Measurements from ENCODE around the gene NANOS3. TPM values are rescaled to one million over a fixed set of nuclear protein-coding genes. Genes with fewer than 3 reads are reported as not detected.
A peak's percentile ranks its signal among the peaks of the same experiment; 100 is the strongest.

The NANOS3 gene
- total RNA-seq, 1 donor from 2014 or later = 3.5 TPM

DNA sequence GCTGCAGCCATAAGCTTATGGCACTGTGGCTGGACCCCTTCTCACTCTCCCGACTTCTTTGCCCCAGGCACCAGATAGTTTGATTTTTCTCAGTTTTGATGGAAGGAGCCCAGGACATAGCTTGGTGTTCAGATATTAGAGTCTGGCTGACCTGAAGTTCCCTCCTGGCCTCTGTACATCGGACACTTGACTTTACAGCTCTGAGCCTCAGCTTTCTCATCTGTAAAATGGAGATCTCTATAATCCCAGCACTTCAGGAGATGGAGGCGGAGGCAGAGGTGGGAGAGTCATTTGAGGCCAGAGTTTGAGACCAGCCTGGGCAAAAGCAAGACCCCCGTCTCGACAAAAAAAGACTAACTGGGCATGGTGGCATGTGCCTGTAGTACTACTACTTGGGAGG, 30.0 kb downstream of the NANOS3 start:
- TF ChIP-seq, protein P1, sequence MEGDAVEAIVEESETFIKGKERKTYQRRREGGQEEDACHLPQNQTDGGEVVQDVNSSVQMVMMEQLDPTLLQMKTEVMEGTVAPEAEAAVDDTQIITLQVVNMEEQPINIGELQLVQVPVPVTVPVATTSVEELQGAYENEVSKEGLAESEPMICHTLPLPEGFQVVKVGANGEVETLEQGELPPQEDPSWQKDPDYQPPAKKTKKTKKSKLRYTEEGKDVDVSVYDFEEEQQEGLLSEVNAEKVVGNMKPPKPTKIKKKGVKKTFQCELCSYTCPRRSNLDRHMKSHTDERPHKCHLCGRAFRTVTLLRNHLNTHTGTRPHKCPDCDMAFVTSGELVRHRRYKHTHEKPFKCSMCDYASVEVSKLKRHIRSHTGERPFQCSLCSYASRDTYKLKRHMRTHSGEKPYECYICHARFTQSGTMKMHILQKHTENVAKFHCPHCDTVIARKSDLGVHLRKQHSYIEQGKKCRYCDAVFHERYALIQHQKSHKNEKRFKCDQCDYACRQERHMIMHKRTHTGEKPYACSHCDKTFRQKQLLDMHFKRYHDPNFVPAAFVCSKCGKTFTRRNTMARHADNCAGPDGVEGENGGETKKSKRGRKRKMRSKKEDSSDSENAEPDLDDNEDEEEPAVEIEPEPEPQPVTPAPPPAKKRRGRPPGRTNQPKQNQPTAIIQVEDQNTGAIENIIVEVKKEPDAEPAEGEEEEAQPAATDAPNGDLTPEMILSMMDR (IDR thresholded peaks at IDR 0.05) = no peak
- Mint-ChIP-seq H3K4me3 (ENCODE audit: unreplicated experiment) (peak overlapping the region; percentile 79), H3K4me1 (ENCODE audit: unreplicated experiment) (peaks cover 14% of the 10 kb centered on the region), H3K9me3 (ENCODE audit: unreplicated experiment) (no peaks in the 10 kb centered on the region), H3K36me3 (ENCODE audit: unreplicated experiment) (peaks cover 7% of the 10 kb centered on the region), H3K27ac (ENCODE audit: unreplicated experiment) (peak overlapping the region; percentile 50), H3K27me3 (ENCODE audit: unreplicated experiment) (no peaks in the 10 kb centered on the region)
- DNase-seq (ENCODE audit: extremely low spot score, unreplicated experiment) = no peak

DNA sequence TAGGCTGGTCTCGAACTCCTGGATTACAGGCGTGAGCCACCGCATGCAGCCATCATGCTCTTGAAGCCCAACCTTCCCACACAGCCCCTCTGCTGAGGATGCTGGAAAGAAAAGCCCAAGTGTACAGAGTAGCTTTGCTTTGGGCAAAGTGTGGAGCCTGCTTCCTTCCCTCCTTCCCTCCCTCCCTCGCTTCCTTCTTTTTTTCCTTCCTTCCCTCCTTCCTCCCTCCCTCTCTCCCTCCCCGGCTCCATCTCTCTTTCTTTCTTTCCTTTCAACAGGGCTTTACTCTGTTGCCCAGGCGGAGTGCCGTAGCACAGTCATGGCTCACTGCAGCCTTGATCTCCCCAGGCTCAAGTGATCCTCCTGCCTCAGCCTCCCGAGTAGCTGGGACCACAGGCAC, 31.7 kb downstream of the NANOS3 start:
- Mint-ChIP-seq H3K36me3 (ENCODE audit: unreplicated experiment) (peaks cover 12% of the 10 kb centered on the region), H3K4me1 (ENCODE audit: unreplicated experiment) (peaks cover 14% of the 10 kb centered on the region), H3K27me3 (ENCODE audit: unreplicated experiment) (no peaks in the 10 kb centered on the region), H3K4me3 (ENCODE audit: unreplicated experiment) (no peak overlapping the region), H3K27ac (ENCODE audit: unreplicated experiment) (no peak overlapping the region), H3K9me3 (ENCODE audit: unreplicated experiment) (no peaks in the 10 kb centered on the region)
- TF ChIP-seq, protein P1 (IDR thresholded peaks at IDR 0.05) = no peak
- no peak for DNase-seq (ENCODE audit: extremely low spot score, unreplicated experiment)

DNA sequence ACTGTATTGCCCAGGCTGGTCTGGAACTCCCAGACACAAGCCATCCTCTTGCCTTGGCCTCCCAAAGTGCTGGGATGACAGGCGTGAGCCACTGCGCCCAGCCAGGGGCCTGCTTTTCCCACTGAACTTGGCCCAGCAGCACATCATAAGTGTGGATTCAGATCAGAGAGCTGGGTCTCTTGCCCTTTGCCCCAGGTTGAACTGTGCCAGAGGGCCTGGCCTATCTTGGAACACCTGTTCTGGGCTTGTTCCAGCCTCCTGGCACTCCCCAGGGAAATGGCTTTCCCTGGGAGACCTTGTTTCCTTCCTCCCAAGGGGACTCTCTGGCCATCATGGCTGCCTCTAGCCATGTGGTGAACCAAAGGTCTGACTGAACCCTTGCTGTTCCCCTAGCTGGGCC, 32.5 kb downstream of the NANOS3 start:
- Mint-ChIP-seq H3K27ac (ENCODE audit: unreplicated experiment) (no peak overlapping the region), H3K4me1 (ENCODE audit: unreplicated experiment) (peaks cover 14% of the 10 kb centered on the region), H3K9me3 (ENCODE audit: unreplicated experiment) (no peaks in the 10 kb centered on the region), H3K4me3 (ENCODE audit: unreplicated experiment) (no peak overlapping the region), H3K27me3 (ENCODE audit: unreplicated experiment) (no peaks in the 10 kb centered on the region), H3K36me3 (ENCODE audit: unreplicated experiment) (peaks cover 12% of the 10 kb centered on the region)
- TF ChIP-seq, protein P1 (IDR thresholded peaks at IDR 0.05) = no peak
- DNase-seq (ENCODE audit: extremely low spot score, unreplicated experiment) = no peak

DNA sequence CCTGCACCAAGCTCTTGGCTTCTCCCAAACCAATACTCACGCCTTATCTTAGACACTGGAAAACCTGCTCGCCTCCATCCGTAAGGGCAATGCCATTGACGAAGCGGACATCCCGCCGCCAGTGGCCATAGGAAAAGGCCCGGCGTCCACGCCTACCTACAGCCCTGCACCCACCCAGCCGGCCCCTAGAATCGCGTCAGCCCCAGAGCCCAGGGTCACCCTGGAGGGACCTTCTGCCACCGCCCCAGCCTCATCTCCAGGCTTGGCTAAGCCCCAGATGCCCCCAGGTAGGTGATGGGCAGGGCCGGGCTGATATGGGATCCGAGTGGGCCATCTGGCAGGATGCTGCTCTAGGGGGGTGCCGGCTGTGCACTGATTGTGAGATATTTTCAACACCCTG, 36.4 kb downstream of the NANOS3 start:
- TF ChIP-seq, protein P1 (IDR thresholded peaks at IDR 0.05) = no peak
- peaks cover 20% of the 10 kb centered on the region for H3K36me3 Mint-ChIP-seq (ENCODE audit: unreplicated experiment)
- no peaks in the 10 kb centered on the region for H3K27me3 Mint-ChIP-seq (ENCODE audit: unreplicated experiment)
- H3K9me3 Mint-ChIP-seq (ENCODE audit: unreplicated experiment) = no peaks in the 10 kb centered on the region
- no peak for DNase-seq (ENCODE audit: extremely low spot score, unreplicated experiment)
- no peak overlapping the region for H3K27ac Mint-ChIP-seq (ENCODE audit: unreplicated experiment)
- no peaks in the 10 kb centered on the region for H3K4me1 Mint-ChIP-seq (ENCODE audit: unreplicated experiment)
- no peak overlapping the region for H3K4me3 Mint-ChIP-seq (ENCODE audit: unreplicated experiment)

DNA sequence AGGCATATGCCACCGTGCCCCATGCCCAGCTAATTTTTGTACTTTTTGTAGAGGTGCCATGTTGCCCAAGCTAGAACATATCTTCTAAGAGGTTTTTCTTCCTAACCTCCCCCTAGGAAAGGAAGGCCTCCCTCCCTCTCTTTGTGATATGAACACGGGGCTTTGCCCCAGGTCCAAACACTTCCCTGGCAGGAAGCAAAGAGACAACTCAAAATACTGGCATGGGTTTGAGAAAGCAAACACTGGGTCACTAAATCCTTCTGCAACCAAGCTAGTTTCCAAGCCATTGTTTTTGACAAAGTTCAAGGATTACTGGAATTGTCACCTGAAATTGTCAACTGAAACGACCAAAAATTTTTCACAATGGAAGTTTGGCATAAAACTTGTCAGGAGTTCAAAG, 37.8 kb downstream of the NANOS3 start:
- Mint-ChIP-seq H3K27me3 (ENCODE audit: unreplicated experiment) (no peaks in the 10 kb centered on the region), H3K9me3 (ENCODE audit: unreplicated experiment) (no peaks in the 10 kb centered on the region), H3K4me3 (ENCODE audit: unreplicated experiment) (no peak overlapping the region), H3K27ac (ENCODE audit: unreplicated experiment) (no peak overlapping the region), H3K36me3 (ENCODE audit: unreplicated experiment) (peaks cover 23% of the 10 kb centered on the region), H3K4me1 (ENCODE audit: unreplicated experiment) (no peaks in the 10 kb centered on the region)
- TF ChIP-seq, protein P1 (IDR thresholded peaks at IDR 0.05) = no peak
- no peak for DNase-seq (ENCODE audit: extremely low spot score, unreplicated experiment)
